Stimulated activated CD4-positive, alpha-beta T cell treated with anti-CD3 and anti-CD28 coated beads, Interleukin-12 subunit alpha, Interleukin-12 subunit beta, amount 100 ng/mL, for 48 hours (primary cell): ENCODE data around the gene SP100.
"Not testable (repeated sequence)": the region's sequence is repeated elsewhere in the genome, so short reads cannot be mapped to it uniquely, and the experiment has no call there.

Experiments
- DNase-seq, 3 donors: peaks; one replicate each; pipeline ENCODE4 v3.0.0-alpha.2; 2020; ENCODE audit warnings: low read depth in 2 of 3, low spot score in 1 of 3

The SP100 gene

GRCh38 chr2:230418341-230419016 is 2.5 kb downstream of the SP100 start:
- DNase-seq = no peak

GRCh38 chr2:230419181-230419580 is 3.2 kb downstream of the SP100 start:
- no peak for DNase-seq

GRCh38 chr2:230422149-230422548 is 6.1 kb downstream of the SP100 start:
- no peak for DNase-seq

GRCh38 chr2:230423851-230424458 is 8.0 kb downstream of the SP100 start:
- DNase-seq = no peak

- no peak for DNase-seq
Measured at GRCh38 chr2:230425377-230425776, 9.4 kb downstream of the SP100 start.

- DNase-seq = no peak
Measured at GRCh38 chr2:230429513-230429912, 13.5 kb downstream of the SP100 start.

GRCh38 chr2:230430957-230431910 is 15.2 kb downstream of the SP100 start:
- no peak for DNase-seq

- no peak for DNase-seq
Measured at GRCh38 chr2:230434677-230435324, 18.8 kb downstream of the SP100 start.

GRCh38 chr2:230435431-230435830 is 19.4 kb downstream of the SP100 start:
- no peak for DNase-seq

GRCh38 chr2:230439121-230439520 is 23.1 kb downstream of the SP100 start:
- DNase-seq = not testable (repeated sequence)

GRCh38 chr2:230439590-230439989 is 23.6 kb downstream of the SP100 start:
- DNase-seq = no peak

- DNase-seq = peak in 2 of 3 donors; percentile 24 to 34
Measured at GRCh38 chr2:230441227-230441897, 25.4 kb downstream of the SP100 start.

- DNase-seq = no peak
Measured at GRCh38 chr2:230443541-230443940, 27.5 kb downstream of the SP100 start.

- no peak for DNase-seq
Measured at GRCh38 chr2:230444832-230445231, 28.8 kb downstream of the SP100 start.

GRCh38 chr2:230447036-230447435 is 31.0 kb downstream of the SP100 start:
- DNase-seq = no peak

GRCh38 chr2:230447455-230448451 is 31.8 kb downstream of the SP100 start:
- DNase-seq = peak in 1 of 3 donors; percentile 43

- DNase-seq = no peak
Measured at GRCh38 chr2:230449901-230450467, 34.0 kb downstream of the SP100 start.

- DNase-seq = no peak
Measured at GRCh38 chr2:230453006-230453405, 37.0 kb downstream of the SP100 start.

GRCh38 chr2:230455005-230455684 is 39.1 kb downstream of the SP100 start:
- no peak for DNase-seq
